GM21737 (cell line): ENCODE data around the gene USP4.
"Not testable (repeated sequence)": the region's sequence is repeated elsewhere in the genome, so short reads cannot be mapped to it uniquely, and the experiment has no call there.

Experiments used
- ATAC-seq: cut with Tn5 transposase; IDR thresholded peaks from one replicate; pipeline ENCODE4 v1.9.1; 2021; ENCODE audit warnings: mild to moderate bottlenecking, moderate library complexity; ENCODE audit not compliant: unreplicated experiment

The USP4 gene

DNA sequence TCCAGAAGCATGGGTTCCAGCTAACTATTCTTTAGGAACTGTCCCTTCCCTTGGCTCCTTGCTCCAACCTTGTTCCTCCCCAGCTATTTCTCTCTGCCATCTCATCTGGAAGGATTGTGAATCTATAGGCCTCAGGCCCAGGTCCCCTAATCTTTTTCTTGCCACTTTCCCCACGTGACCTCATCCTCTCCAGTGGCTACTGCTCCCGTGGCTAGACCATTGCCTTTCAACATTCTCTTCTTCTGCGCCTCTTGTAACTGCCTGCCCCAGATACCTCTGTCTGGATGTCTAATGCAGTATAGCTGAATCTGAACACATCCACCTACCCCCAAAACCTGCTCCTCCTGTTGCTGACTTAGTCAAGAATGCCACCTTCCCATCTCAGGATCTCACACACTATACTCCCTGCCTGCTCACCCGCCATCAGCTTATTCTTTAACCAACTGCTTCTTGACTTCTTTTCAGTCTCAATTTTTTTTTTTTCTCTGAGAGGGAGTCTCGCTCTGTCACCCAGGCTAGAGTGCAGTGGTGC lies 13.1 kb upstream of the USP4 start:
- ATAC-seq, result no peak

DNA sequence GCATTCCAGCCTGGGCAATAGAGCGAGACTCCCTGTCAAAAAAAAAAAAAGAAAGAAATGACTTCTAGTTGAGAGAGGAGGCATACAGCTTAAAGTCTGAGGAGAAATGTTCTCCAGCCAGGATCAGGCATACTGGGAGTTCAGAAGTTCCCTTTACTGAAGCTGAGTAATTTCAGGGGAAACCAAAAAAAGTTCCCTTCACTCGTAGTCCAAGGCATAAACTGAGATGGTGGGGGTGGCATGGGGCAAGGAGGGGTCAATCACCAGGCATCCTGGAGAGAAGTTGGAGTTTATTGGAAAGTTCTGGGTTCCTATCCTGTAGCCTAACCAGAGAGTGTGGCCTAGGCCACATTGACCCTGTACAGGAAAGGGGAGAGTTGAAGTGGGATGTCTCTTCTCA lies 12.4 kb upstream of the USP4 start:
- ATAC-seq, result no peak

DNA sequence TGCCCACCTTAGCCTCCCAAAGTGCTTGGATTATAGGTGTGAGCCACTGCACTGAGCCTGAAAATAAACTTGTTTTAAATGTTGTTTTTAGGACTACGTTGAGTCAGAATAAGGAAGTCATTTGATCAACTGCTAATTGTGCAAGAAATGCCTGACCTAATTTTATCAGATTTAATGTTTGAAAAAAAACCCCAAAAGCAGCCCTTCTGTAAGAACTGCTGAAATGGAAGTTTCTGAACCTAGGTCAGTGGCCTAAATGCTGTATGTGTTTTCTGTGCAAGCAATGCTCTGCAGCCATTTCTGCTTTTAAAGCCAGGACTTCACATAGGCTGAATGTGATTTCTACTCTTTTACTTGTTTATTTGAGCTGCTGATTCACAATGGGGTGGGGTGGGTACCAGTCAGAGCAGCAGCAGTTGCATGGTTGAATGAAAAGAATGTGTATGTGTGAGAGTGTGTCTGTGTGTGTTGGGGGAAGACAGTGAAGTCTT lies 11.7 kb upstream of the USP4 start:
- no peak for ATAC-seq

DNA sequence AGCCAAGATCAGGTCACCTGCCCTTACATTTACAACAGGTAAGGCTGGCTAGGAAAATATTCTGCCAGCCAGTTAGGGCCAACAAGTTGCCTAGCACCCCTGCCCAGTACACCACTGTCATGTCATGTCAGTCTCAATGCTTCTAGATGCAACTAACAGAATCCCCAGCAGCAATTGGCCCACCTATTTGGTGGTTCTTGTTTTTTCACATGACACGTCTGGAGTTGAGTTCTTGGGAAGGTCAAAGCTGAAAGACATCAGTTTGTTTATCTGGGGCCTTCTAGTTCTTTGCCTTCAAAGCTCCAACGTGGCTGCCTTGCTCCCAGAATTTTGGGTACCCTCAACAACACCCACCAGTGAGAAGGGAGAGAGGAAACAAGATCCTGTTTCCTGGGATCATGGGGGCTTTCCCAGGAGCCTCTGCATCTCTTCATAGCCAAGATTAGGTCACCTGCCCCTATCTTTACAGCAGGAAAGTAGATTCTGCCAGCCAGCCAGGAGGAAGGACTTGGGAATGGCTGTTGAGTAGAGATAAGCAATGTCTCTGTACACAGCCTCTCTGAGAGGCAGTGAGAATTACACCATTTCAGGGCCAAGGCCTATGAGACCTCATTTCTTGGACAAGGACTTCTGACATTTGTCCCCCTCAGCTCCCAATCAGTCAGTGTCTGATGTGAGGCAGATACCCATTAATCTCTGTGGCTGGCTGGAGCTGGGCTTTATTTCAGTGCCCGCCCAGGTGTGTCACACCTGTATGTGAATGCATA lies 9.7 kb upstream of the USP4 start:
- no peak for ATAC-seq

DNA sequence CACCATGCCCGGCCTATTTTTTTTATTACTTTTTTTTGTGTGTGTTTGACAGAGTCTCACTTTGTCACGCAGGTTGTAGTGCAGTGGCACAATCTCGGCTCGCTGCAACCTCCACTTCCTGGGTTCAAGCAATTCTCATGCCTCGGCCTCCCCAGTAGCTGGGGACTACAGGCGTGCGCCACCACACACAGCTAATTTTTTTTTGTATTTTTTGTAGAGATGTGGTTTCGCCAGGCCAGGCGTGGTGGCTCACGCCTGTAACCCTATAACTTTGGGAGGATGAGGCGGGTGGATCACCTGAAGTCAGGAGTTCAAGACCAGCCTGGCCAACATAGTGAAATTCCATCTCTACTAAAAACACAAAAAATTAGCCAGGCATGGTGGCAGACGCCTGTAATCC lies 8.5 kb upstream of the USP4 start:
- not testable (repeated sequence) for ATAC-seq

DNA sequence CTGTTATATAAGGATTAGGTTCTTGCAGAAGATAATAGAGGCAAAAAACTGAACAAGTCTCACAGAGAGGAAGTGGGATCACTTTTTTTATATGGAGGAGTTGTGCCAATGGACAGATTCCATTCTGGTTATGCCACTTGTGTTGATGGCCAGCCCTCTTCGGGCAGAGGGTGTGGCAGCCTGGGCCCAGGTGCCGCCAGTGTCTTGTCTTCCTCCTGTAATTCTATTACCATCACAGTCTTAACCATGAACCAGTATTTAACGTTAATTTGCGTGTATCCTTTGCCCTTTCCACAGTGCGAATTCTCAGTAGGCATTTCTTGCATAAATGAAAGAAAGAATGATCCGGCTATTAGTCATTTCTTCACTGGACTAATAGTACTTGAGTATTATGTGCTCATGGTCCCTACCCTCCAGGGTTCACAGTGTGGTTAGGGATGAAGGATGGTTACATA lies 7.0 kb upstream of the USP4 start:
- no peak for ATAC-seq

DNA sequence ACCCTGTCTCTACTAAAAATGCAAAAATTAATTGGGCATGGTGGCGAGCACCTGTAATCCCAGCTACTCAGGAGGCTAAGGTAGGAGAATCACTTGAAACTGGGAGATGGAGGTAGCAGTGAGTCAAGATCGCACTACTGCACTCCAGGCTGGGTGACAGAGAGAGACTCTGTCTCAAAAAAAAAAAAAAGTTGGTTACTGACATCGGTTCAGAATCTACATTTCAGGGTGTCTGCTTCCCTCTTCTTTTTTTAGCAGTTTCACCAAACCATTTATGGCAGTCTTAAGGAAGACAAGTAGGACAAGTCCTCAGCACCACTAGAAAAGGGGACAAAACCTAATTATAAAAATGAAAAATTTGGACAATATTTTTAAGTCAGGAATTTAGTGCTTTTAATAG lies 3.3 kb upstream of the USP4 start:
- ATAC-seq, result no peak

DNA sequence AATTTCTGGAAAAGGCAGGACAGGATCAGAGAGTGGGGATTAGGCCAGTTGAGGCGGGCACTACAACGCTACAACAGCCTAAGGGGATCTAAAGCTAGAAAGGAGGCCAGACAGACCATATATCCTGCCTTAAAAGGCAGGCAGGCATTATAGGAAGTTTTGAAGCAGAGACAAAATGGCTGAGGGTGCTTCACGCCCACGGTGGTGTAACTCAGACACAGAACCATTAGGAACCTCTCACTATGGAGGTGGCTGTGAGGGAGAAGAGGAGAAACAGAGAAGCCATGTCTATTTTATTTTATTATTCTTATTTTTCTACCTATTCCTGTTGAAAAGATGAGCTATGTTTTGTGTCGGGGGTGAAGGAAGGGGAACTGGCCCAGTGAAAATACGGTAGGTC lies 2.1 kb upstream of the USP4 start:
- ATAC-seq, result no peak

DNA sequence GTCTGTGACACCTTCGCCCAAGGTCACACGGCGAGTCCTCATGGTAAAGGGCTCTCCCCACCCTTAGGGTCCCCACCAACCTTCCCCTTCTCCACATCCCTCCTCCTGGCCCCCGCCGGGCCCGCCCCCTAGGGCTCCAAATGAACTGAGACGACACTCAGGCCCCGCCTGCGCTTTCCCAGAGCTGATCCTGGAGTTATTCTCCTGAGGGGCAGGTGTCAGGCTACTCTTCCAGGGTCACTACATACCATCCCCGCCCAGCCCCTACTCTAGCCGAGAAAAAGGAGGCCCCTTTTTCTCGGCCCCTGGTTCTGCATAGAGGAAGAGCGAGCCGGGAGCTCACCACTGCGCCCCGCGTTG lies 292 bp downstream of the USP4 start:
- ATAC-seq, result peak; percentile 13

DNA sequence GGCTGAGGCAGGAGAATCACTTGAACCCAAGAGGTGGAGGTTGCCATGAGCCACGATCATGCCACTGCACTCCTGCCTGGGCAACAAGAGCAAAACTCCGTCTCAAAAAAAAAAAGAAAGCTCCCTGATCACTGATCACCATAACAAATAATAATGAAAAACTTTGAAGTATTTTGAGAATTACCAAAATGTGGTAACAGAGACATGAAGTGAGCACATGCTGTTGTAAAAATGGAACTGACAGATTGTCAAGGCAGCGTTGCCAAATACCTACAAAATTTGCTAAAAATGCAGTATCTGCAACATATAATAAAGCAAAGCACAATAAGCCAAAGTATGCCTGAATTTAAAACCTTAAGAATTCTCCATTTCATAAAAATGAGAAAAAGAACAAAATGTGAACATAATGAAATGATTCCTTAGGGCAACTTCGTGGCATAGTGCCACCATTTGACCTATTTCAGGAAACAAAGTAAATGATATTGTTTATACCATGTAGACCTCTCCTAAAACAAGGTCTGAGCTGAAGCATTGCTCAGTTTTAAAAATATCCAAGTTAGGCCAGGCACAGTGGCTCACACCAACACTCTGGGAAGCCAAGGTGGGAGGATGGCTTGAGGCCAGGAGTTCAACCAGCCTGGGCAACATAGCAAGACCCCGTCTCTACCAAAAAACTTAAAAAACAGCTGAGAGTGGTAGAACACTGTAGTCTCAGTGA lies 5.8 kb downstream of the USP4 start:
- no peak for ATAC-seq

DNA sequence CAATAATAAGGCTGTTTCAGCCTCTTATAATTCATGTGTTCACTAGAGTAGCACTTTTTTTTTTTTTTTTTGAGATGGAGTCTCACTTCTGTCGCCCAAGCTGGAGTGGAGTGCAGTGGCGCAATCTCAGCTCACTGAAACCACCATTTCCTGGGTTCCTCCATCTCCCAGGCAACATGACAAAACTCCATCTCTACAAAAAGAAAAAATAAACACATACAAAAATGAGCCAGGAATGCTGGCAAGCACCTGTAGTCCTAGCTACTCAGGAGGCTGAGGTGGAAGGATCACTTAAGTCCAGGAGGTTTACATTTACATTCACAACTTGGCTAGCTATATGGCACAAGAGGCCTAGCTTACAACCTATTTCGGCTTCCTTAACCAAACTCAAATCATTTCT lies 6.8 kb downstream of the USP4 start:
- no peak for ATAC-seq

DNA sequence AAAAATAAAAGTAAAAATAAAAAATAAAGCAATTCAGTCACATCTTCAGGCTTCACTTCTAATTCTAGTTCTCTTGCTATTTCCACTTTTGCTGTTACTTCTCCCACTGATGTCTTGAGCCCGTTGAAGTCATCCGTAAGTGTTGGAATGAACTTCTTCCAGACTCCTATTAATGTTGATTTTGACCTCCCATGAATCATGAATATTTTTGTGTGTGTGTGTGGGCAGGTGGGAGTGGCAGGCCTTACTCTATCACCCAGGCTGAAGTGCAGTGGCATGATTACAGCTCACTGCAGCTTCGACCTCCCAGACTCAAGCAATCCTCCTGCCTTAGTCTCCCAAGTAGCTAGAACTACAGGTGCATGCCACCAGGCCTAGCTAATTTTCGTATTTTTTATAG lies 10.7 kb downstream of the USP4 start:
- no peak for ATAC-seq

DNA sequence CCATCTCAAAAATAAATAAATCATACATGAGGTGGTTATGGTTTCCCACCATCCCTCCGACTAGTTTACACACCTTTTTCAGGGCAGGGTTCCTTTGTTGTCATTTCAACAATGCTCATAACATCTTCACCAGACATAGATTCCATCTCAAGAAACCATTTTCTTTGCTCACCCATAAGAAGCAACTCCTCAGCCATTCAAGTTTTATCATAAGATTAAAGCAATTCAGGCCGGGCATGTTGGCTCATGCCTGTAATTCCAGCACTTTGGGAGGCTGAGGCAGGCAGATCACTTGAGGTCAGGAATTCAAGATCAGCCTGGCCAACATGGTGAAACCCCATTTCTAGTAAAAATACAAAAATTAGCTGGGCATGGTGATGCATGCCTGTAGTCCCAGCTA lies 11.5 kb downstream of the USP4 start:
- ATAC-seq, result not testable (repeated sequence)

DNA sequence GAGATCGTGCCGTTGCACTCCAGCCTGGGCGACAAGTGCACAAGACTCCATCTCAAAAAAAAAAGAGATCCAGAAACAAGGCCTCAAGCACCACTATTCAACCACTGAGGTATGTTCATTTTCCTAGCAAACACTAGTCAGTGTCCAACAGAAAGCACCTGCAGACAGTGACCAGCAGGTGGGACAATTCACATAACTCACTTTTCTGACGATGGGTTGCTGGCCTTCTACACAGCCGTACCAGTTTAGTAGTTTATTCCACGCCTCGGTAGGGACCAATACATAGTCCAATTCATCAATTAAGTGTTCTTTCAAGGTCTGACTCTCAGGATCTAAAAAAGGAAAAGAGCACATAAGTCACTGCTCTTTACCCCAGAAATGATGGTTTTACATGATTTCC lies 12.4 kb downstream of the USP4 start:
- no peak for ATAC-seq

DNA sequence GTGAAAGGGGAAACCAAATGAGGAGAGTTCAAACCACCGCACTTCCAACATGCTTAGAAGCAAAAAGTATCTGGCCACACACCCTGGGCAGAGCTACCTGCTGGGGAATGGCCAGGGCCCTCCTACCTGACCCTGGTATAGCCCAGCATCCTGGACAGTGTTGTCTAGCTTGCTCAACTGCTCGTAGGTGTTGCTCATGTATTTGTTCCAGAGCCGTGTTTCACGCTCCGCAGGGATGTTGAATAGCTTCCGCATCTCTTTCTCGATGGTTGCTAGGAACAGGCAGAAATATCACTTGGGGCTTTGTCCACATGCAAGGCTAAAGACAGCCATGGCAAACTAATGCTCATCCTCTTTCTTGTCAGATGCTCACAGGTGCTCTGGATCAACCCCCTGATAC lies 15.1 kb downstream of the USP4 start:
- ATAC-seq, result no peak

DNA sequence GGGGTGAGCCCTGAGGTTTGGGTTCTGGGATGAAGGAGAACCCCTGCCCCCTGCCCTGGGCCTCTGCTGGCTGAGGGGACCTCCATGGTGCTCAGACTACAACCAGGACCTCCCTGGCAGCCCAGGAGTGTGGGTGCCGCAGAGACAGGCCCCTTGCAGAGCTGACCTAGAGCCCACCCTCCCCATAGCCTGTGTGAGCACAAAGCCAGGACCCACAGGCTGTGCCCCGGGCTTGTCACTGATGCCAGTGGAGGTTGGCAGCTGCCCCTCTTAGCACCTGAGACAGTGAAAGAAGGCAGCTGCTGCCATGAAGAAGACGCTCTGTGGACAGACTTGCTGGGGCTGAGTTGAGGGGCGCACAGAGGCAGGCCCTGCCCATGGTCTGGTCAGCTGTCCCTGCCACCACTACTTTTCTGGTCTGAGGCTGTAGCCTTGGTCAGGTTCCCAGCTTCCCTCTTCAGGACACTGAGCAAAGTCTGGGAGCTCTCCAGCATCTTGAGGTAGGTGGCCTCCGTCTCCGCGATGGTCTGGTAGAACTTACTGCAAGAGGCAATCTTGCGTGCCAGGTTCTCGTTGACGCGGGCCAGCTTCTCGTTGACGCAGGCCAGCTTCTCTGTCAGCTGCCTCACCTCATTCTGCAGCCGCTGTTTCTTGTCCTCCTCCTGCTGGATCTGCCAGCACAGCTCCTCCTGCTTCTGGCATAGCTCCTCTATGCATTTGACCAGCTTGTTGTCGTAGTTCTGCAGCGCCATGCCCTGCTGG lies 23.0 kb downstream of the USP4 start:
- ATAC-seq, result no peak

DNA sequence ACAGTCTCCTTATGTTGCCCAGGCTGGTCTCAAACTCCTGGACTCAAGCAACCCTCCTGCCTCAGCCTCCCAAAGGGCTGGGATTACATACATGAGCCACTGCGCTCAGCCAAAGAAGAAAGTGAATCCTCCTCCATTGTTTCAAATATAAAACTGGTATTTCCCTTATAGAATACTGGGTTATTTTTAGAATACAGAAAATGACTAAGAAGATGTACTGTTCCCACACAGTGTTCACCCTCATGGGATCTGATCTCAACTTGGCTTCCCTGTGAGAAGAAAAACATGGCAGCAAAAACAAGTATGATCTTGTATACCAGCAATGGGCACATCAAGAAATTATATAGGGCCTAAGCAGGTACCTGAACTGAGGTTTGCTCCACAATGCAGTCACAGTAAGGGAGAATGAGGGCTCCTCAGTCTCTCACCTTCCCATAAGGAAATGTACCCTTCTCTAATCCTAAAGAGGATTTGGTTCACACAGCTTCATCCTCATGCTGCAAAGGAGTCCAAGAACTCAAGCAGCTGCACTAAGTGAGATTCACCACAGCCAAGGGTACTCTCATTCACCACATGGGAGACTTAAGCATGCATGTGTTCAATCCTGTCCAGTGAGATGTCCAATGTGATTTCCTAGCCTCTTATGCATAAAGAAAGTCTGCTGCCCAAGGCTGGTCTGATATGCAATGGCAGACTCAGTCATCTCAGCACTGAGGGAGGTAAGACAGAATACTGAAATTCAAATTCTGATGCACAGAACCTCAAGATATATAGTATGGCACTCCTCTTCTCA lies 25.8 kb downstream of the USP4 start:
- no peak for ATAC-seq

DNA sequence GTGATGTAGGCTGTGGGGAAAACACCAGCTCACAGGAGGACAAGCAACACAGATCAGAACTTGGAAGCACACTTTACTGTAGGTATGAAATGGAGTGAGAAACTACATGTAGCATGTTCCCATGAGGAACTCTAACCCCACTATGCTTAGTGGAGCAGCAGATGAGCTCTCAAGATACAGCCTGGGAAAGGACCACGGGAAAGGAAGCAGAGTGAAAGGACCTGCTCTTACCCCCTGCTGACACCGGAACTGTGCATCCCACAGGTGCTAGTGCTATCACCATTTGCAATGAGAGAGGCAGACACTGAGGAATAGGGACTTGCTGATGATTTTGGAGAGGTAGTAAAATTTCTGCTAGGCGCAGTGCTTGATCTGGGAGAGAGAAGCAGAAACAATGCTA lies 28.6 kb downstream of the USP4 start:
- ATAC-seq, result no peak

DNA sequence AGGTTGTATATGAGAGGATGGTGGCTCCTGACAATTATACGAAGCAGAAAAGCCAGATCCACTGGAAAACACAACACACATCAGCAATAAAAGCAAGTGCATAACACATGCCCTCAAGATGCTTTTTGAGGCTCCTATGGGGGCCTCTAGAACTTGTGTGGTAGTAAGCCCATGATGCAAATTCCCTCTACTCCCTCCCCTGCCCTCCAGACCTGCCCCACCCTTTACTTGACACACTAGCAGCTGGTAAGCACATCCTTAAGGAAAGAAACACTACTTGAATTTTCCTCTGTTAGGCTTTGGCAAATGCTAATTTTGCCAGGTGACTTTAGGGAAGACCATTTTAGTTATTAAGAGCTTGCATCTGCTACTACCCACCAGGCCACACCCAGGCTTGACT lies 29.2 kb downstream of the USP4 start:
- no peak for ATAC-seq

DNA sequence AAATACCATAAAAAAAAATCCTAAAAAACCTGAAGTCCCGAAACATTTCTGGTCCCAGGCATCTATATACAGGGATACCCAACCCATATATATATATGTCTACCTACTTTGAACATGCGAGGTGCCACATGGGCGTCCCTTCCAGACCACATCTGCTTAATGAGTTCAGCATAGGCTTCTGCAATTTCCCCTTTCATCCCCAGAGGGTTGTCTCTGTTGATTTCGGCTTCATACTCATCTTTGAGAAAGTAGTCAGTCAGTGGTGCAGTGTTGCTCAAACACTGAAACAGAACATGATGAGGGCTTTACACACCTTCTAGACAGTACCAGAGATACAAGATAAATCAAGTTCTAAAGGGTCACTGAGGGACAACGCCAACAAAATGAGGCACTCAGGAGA lies 34.2 kb downstream of the USP4 start:
- no peak for ATAC-seq

DNA sequence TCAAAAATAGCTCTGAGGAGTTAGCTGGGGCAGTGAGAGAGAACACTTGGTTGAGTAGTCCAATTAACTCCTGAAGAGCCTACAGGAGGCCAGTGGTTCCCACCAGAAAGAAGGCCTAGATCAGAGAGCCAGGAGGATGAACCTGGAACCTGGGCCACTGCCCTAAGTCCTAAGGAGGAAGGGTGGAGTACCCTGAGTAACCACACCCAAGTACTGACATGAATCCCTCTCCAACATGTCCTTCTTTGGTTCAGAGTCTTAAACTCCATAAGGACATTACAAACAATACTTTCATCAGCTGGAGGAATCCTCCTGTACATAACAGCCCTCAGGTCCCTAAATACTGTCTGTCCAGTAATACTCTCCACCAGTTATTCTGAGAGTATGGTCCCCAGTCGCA lies 37.2 kb downstream of the USP4 start:
- ATAC-seq, result no peak
